Upper lobe of left lung (tissue), 4 donors: Measurements from ENCODE around the gene DNTT.

Experiments used
- CTCF ChIP-seq, 6 experiments: fragments of 450-650 bp in 4 of 6; fragments of 200-600 bp in 2 of 6; sonication (generic) in 2 of 6; IDR thresholded peaks; one replicate each; pipeline ENCODE4 v1.5.1; 2016 to 2019; ENCODE audit warnings: antibody characterized with exemption in 6 of 6
- POLR2AphosphoS5 ChIP-seq, 2 donors: sonication (generic); formaldehyde crosslinking; IDR thresholded peaks; one replicate each; pipeline ENCODE4 v1.5.1; 2017; ENCODE audit warnings: antibody characterized with exemption in 2 of 2

DNA sequence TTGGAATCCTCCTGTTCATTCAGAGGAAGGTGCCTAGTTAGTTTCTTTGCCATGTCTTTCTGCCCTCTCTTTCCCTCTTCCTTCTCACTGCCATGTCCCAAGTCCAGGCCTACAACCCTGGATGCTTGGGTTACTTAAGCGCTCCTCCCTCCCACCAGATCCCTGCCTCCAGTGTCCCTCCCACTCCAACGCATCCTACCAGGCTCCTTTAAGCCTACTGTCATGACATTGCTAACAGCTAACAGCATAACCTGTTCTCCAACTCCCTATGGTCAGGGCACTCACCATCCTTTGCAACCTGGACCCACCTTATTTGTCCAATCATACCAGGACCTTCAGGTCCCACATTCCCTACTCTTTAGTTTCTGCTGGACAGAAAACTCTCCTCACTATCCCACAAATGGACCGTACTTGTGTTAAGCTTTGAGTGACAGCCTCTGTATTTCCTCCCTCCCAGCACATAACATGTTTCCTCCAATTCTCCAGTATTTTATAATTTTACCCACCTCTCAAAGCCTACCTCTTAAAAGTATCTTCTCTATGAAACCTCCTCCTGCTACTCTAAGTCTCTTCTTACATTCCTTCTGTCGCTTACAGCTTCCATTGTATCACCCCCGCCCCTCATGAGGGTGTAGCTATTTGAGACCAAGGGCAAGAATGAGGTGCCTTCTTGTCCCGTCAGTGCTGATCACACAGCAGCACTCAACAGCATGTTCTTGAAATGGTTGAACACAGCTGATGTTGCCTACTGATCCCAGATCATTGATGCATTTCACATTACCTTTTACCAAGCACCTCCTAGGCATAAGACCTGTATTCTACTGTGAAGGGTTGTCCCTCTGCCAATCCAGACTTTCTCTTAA lies 34.6 kb upstream of the DNTT start:
- TF ChIP-seq POLR2AphosphoS5 (IDR thresholded peaks at IDR 0.05): no peak
- TF ChIP-seq CTCF (IDR thresholded peaks at IDR 0.05): no peak
